DND-41 (cell line): Measurements from ENCODE around the gene TARDBP.

ENCODE experiments used
- ATAC-seq: fragments of 200-7000 bp; cut with Tn5 transposase; 3 replicates; pipeline ENCODE4 v1.9.1; 2021; ENCODE audit warnings: low read depth; ENCODE audit not compliant: insufficient read depth
- DNase-seq: peaks from one replicate; pipeline ENCODE4 v3.0.0-alpha.2; 2020
- H2AFZ ChIP-seq: 2 replicates; pipeline ENCODE4 v1.6.0; 2012; ENCODE audit warnings: low read depth, low read length
- H3K27ac ChIP-seq: 2 replicates; pipeline ENCODE4 v1.5.1; 2012; ENCODE audit warnings: low read length, inconsistent platforms
- H3K27me3 ChIP-seq: fragments of 200-600 bp; sonication (generic); 2 replicates; pipeline ENCODE4 v1.6.0; 2012; ENCODE audit warnings: low read length, mild to moderate bottlenecking, inconsistent platforms; ENCODE audit not compliant: insufficient read depth, poor library complexity
- H3K36me3 ChIP-seq: 2 replicates; pipeline ENCODE4 v1.5.1; 2012; ENCODE audit warnings: low read length, inconsistent platforms; ENCODE audit not compliant: insufficient read depth
- H3K4me1 ChIP-seq: 2 replicates; pipeline ENCODE4 v1.5.1; 2012; ENCODE audit warnings: mild to moderate bottlenecking, low read length; ENCODE audit not compliant: insufficient read depth
- H3K4me2 ChIP-seq: 2 replicates; pipeline ENCODE4 v1.6.0; 2012; ENCODE audit warnings: mild to moderate bottlenecking, moderate library complexity, low read length, inconsistent platforms; ENCODE audit not compliant: insufficient read depth
- H3K4me3 ChIP-seq, 2 experiments: fragments of 200-600 bp in 1 of 2; shearing (Covaris generic) in 1 of 2; 2 replicates each; pipeline ENCODE4 v1.5.1; 2012 to 2016; ENCODE audit warnings: inconsistent platforms in 2 of 2, low read length in 2 of 2, mild to moderate bottlenecking in 2 of 2, low read depth in 1 of 2, moderate library complexity in 1 of 2
- H3K79me2 ChIP-seq: 2 replicates; pipeline ENCODE4 v1.6.0; 2012; ENCODE audit warnings: low read length, inconsistent platforms; ENCODE audit not compliant: insufficient read depth
- H3K9ac ChIP-seq: 2 replicates; pipeline ENCODE4 v1.6.0; 2012; ENCODE audit warnings: low read depth, mild to moderate bottlenecking, inconsistent platforms, low read length, moderate library complexity
- H3K9me3 ChIP-seq: 2 replicates; pipeline ENCODE4 v1.5.1; 2012; ENCODE audit warnings: low read length, moderate library complexity, mild to moderate bottlenecking, inconsistent platforms; ENCODE audit not compliant: insufficient read depth, severe bottlenecking
- H4K20me1 ChIP-seq: 2 replicates; pipeline ENCODE4 v1.6.0; 2012; ENCODE audit warnings: low read length; ENCODE audit not compliant: insufficient read depth
- EZH2 ChIP-seq: IDR thresholded peaks from 3 replicates; pipeline ENCODE4 v1.6.1; 2012; ENCODE audit warnings: borderline replicate concordance, low read depth, mild to moderate bottlenecking, moderate library complexity, low read length, inconsistent platforms; ENCODE audit not compliant: severe bottlenecking
- TF ChIP-seq, protein P1 (sequence below): IDR thresholded peaks from 2 replicates; pipeline ENCODE4 v1.5.1; 2012; ENCODE audit warnings: borderline replicate concordance, low read length, moderate library complexity, mild to moderate bottlenecking; ENCODE audit not compliant: poor library complexity, severe bottlenecking; ENCODE audit errors: extremely low read depth

Gene TARDBP

DNA sequence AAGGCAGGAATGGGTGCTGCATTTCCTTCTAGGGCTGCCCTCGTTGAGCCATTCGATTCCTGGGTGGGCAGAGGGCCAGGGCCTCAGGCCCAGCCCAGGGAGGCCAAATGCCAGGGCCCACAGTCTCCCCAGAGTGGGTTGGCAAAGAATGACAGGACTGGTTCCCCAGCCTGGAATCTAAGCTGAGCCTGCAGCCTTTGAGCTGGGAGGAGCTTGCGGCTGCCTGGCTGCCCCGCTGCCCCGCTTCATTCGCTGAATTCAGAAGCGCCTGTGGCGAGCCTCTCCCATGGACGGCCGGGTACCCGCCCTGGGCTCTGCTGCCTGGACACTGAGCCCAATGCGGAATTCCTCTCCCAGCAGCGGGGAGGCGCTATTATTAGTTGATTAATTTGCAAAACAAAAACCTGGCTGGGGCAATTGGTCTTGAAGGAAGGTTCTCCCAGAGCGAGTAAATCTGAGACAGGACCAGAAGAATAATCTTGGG lies 32.3 kb upstream of the TARDBP start:
- H3K4me2 ChIP-seq, result no peak overlapping the region
- H3K79me2 ChIP-seq, result no peaks in the 10 kb centered on the region
- no peaks in the 10 kb centered on the region for H3K4me1 ChIP-seq
- no peaks in the 10 kb centered on the region for H4K20me1 ChIP-seq
- H3K9me3 ChIP-seq, result no peaks in the 10 kb centered on the region
- H3K4me3 ChIP-seq, result no peak overlapping the region
- no peak for DNase-seq
- ATAC-seq, result no peak
- no peaks in the 10 kb centered on the region for H3K36me3 ChIP-seq
- TF ChIP-seq EZH2, result no peak
- TF ChIP-seq, protein P1, sequence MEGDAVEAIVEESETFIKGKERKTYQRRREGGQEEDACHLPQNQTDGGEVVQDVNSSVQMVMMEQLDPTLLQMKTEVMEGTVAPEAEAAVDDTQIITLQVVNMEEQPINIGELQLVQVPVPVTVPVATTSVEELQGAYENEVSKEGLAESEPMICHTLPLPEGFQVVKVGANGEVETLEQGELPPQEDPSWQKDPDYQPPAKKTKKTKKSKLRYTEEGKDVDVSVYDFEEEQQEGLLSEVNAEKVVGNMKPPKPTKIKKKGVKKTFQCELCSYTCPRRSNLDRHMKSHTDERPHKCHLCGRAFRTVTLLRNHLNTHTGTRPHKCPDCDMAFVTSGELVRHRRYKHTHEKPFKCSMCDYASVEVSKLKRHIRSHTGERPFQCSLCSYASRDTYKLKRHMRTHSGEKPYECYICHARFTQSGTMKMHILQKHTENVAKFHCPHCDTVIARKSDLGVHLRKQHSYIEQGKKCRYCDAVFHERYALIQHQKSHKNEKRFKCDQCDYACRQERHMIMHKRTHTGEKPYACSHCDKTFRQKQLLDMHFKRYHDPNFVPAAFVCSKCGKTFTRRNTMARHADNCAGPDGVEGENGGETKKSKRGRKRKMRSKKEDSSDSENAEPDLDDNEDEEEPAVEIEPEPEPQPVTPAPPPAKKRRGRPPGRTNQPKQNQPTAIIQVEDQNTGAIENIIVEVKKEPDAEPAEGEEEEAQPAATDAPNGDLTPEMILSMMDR, result no peak
- no peak overlapping the region for H3K9ac ChIP-seq
- H3K27ac ChIP-seq, result no peak overlapping the region
- H3K27me3 ChIP-seq, result no peaks in the 10 kb centered on the region
- H2AFZ ChIP-seq, result no peak overlapping the region

DNA sequence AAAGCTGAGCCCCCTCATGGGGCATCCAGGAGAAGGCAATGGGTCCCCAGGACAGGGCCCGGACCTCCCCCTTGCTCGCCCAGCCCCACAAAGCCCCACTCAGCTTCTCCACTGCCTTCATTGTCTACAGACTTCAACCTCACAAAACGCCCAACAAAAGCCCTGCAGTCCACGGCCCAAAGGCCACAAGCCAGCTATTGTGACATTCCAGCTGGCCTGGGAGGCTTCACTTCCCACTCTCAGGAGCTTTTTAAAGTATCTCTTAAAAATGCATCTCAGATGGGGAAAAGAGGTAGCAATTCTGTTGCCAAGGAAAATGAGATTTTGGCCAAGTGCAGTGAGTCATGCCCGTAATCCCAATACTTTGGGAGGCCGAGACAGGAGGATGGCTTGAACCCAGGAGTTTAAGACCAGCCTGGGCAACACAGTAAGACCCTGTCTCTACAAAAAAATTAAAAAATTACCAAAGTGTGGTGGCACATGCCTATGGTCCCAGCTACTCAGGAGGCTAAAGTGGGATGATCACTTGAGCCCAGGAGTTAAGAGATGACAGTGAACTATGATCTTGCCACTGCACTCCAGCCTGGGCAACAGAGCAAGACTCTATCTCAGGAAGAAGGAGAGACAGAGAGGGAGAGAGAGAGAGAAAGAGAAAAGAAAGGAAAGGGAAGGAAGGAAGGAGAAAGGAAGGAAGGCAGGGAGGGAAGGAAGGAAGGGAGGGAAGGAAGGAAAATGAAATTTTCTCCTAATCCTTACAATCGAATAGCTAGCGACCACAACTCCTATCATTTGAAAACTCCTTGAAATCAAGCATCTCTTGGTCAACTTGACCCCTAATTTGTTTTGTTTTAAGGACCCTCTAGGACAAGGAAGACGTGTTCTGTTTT lies 31.4 kb upstream of the TARDBP start:
- Histone ChIP-seq H3K9ac (no peak overlapping the region), H3K27me3 (peaks cover 4% of the 10 kb centered on the region), H3K4me2 (no peak overlapping the region), H3K9me3 (no peaks in the 10 kb centered on the region), H3K4me3 (no peak overlapping the region), H2AFZ (no peak overlapping the region), H3K36me3 (no peaks in the 10 kb centered on the region), H3K27ac (no peak overlapping the region), H4K20me1 (no peaks in the 10 kb centered on the region), H3K79me2 (no peaks in the 10 kb centered on the region), H3K4me1 (no peaks in the 10 kb centered on the region)
- no peak for ATAC-seq
- TF ChIP-seq, protein P1, result no peak
- no peak for TF ChIP-seq EZH2
- DNase-seq, result no peak

DNA sequence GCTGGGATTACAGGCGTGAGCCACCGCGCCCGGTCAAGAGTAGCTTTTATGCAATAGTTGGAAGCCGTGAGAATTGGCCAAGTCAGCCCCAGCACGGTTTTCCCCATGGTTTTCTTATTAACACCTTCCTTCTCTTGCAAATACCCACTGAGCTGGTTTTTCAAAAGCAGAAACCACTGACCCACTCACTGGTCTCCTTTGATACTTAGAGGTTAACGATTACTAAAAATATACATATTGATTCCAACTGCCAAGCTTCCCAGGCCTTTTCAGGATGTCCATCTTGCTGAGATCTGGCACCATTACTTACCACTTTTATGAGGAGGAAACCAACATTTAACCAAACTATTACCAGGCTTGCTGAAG lies 25.9 kb upstream of the TARDBP start:
- Histone ChIP-seq H3K9ac (no peak overlapping the region), H4K20me1 (no peaks in the 10 kb centered on the region), H3K27ac (no peak overlapping the region), H3K4me2 (no peak overlapping the region), H3K9me3 (no peaks in the 10 kb centered on the region), H3K27me3 (peaks cover 8% of the 10 kb centered on the region), H3K36me3 (no peaks in the 10 kb centered on the region), H3K4me1 (no peaks in the 10 kb centered on the region), H2AFZ (no peak overlapping the region), H3K4me3 (no peak overlapping the region), H3K79me2 (no peaks in the 10 kb centered on the region)
- ATAC-seq, result no peak
- DNase-seq, result no peak
- TF ChIP-seq, protein P1, result no peak
- TF ChIP-seq EZH2, result no peak
